GM19468 (cell line): ENCODE data around the gene ACOXL.

Source experiments
- ATAC-seq: cut with Tn5 transposase; IDR thresholded peaks from one replicate; pipeline ENCODE4 v1.9.1; 2021; ENCODE audit warnings: mild to moderate bottlenecking, moderate library complexity, moderate number of reproducible peaks; ENCODE audit not compliant: unreplicated experiment; ENCODE audit errors: extremely low read depth

The ACOXL gene

GRCh38 chr2:110816404-110817365 is 84.3 kb downstream of the ACOXL start:
- no peak for ATAC-seq

GRCh38 chr2:110818767-110819481 is 86.6 kb downstream of the ACOXL start:
- no peak for ATAC-seq

GRCh38 chr2:110819711-110820110 is 87.3 kb downstream of the ACOXL start:
- no peak for ATAC-seq

- no peak for ATAC-seq
Measured at GRCh38 chr2:110820128-110820527, 87.8 kb downstream of the ACOXL start.

GRCh38 chr2:110823165-110823564 is 90.8 kb downstream of the ACOXL start:
- no peak for ATAC-seq

- no peak for ATAC-seq
Measured at GRCh38 chr2:110827511-110827910, 95.1 kb downstream of the ACOXL start.

- no peak for ATAC-seq
Measured at GRCh38 chr2:110828330-110828729, 96.0 kb downstream of the ACOXL start.

GRCh38 chr2:110829413-110830146 is 97.2 kb downstream of the ACOXL start:
- no peak for ATAC-seq

GRCh38 chr2:110832740-110833139 is 100.4 kb downstream of the ACOXL start:
- no peak for ATAC-seq

- no peak for ATAC-seq
Measured at GRCh38 chr2:110834134-110834827, 101.9 kb downstream of the ACOXL start.

- no peak for ATAC-seq
Measured at GRCh38 chr2:110836671-110837070, 104.3 kb downstream of the ACOXL start.

- no peak for ATAC-seq
Measured at GRCh38 chr2:110837446-110838409, 105.4 kb downstream of the ACOXL start.

GRCh38 chr2:110838657-110839384 is 106.4 kb downstream of the ACOXL start:
- no peak for ATAC-seq

GRCh38 chr2:110840508-110840907 is 108.1 kb downstream of the ACOXL start:
- no peak for ATAC-seq

GRCh38 chr2:110842048-110842447 is 109.7 kb downstream of the ACOXL start:
- no peak for ATAC-seq

GRCh38 chr2:110843496-110843895 is 111.1 kb downstream of the ACOXL start:
- no peak for ATAC-seq

GRCh38 chr2:110843959-110844510 is 111.7 kb downstream of the ACOXL start:
- ATAC-seq: no peak

- ATAC-seq: no peak
Measured at GRCh38 chr2:110847651-110848050, 115.3 kb downstream of the ACOXL start.
